H1 (cell line): ENCODE data around the gene MANBA. TPM values are rescaled to one million over a fixed set of nuclear protein-coding genes. Genes with fewer than 3 reads are reported as not detected.

Experiments used
- RNF2 ChIP-seq: fragments of 200-900, 300-1000 bp; sonication (generic); IDR thresholded peaks from 2 replicates; pipeline ENCODE4 v1.7.1; 2016; ENCODE audit warnings: borderline replicate concordance, low read depth, mild to moderate bottlenecking, antibody characterized with exemption, low read length; ENCODE audit not compliant: poor library complexity, severe bottlenecking; ENCODE audit errors: missing control alignments
- polyA plus RNA-seq, 7 experiments: library from polyadenylated mRNA; depleted of rRNA in 3 of 7; stranded (reverse) in 5 of 7; unstranded in 2 of 7; fragments of >200 nt in 5 of 7; fragments of 200-250 nt in 2 of 7; gene quantifications; 1 replicate in 5 of 7; 2 replicates in 1 of 7; 4 replicates in 1 of 7; pipeline versions ENCODE4 v1.2.1 to v1.2.3, GENCODE V29; 2011 to 2013; ENCODE audit warnings: missing spikeins in 2 of 7, mixed read lengths in 2 of 7
- total RNA-seq: library from RNA; stranded (reverse); fragmentation: NEBNext Ultra II Directional; extraction: Animal tissue kit (Norgen Biotek cat#: 25700); gene quantifications from 2 replicates; pipeline ENCODE4 v1.2.1, GENCODE V29; 2021

MANBA gene
- total and polyA plus RNA-seq, 2 of the 8 experiments (the other 6 are each of a cell fraction or from before 2014, with no cell fraction given) = 22.9 to 27.8 TPM

DNA sequence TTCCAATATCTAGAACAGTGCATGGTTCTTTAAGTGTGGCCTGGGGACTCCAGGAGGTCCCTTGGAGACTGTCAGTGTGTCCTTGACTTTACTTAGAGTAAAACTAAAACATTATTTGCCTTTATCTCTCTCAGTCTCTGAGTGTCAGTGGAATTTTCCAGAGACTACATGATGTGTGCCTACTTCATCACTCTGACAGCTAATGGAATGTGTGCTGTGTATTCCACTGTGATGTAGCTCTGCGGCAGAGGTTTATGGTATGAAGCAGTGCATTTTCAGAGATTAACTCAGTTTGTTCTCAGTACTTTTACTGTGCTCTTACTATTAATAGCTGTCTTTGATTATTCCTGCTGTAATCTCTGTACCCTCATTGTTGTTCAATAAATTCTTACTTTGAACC is 85.6 kb downstream of the MANBA start (continued):
- no peak for TF ChIP-seq RNF2
- TF ChIP-seq, all 59 proteins: peak for 0
